ENCODE results near the gene HP1BP3. TPM values are rescaled to one million over a fixed set of nuclear protein-coding genes. Genes with fewer than 3 reads are reported as not detected.

The HP1BP3 gene
- total RNA-seq, 1 experiment from 2014 or later, result 251 TPM

DNA sequence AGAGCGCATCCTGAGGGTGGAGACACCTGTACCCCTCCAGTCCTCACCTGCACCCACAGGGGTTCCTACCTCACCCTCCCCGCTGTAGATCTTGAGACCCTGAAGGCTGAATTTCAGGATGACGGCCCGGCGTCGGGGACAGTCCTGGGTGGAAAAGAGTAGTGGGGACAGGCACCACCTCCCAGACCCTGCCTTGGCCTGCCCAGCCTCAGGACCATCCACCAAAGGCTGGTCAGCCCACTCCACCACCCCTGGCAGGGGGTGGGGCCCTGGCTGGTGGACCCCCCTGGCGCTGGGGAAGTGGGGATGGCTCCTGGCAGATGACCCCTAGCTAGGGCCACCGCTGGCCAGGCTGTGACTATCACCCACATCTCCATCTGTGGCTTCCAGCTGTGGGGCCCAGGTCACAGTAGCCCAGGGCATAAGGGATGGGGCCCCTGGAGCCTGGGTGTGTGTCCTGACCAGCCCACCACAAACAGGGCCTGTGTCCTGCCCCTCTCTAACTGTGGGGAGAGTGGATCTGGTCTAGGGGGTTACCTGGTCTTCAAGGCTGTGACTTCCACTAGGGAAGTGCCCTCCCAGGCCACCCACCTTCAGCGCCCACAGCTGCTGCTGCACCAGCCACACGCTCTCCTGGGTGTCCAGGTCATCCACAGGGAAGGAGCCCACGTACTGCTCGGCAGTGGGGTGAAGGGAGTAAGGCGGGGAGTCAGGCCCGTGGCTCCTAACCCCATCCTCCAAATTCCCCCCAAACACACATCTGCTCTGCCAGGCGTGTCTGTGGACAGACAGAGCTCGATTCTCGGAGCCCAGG lies 60.0 kb downstream of the HP1BP3 start:
- no TSS peak for BruUV-seq (replicated peaks)
- intact Hi-C loops (cut with micrococcal nuclease; ENCODE audit: unreplicated experiment), result no loop called here
- Histone ChIP-seq H3K27me3 (ENCODE audit: insufficient read depth, low read depth) (no peaks in the 10 kb centered on the region), H3K27ac (no peak overlapping the region), H3K4me2 (no peak overlapping the region), H3K9me3 (ENCODE audit: insufficient read depth, low read depth) (no peaks in the 10 kb centered on the region), H3K4me3 (no peak overlapping the region), H3K4me1 (replicated peaks; ENCODE audit: insufficient read depth) (no peaks in the 10 kb centered on the region), H3K36me3 (ENCODE audit: low read depth) (no peaks in the 10 kb centered on the region), H3K79me2 (ENCODE audit: low read depth) (no peaks in the 10 kb centered on the region), H3F3A (ENCODE audit: insufficient read depth, low read depth) (no peaks in the 10 kb centered on the region; the same call in 1 of the 2 replicates), H3K9me2 (ENCODE audit: insufficient read depth) (no peaks in the 10 kb centered on the region), H4K20me1 (ENCODE audit: insufficient read depth) (no peaks in the 10 kb centered on the region), H2AFZ (no peak overlapping the region)
- POLR2A ChIA-PET (ENCODE audit: unreplicated experiment), result no interaction called here
- TF ChIP-seq CTCF (conservative IDR thresholded peaks at IDR 0.05) (no peak), EZH2 (IDR thresholded peaks at IDR 0.05; ENCODE audit: low read depth) (no peak)
- CTCF ChIA-PET, result no interaction called here
- DNase-seq, result no peak

- H3K9me3 ChIP-seq (ENCODE audit: insufficient read depth, low read depth), result no peaks in the 10 kb centered on the region
- no peak overlapping the region for H3K27ac ChIP-seq
- DNase-seq, result no peak
- H4K20me1 ChIP-seq (ENCODE audit: insufficient read depth), result no peaks in the 10 kb centered on the region
- H3K9me2 ChIP-seq (ENCODE audit: insufficient read depth), result no peaks in the 10 kb centered on the region
- no peaks in the 10 kb centered on the region for H3K36me3 ChIP-seq (ENCODE audit: low read depth)
- BruUV-seq (replicated peaks), result no TSS peak
- POLR2A ChIA-PET (ENCODE audit: unreplicated experiment), result no interaction called here
- no peaks in the 10 kb centered on the region for H3K4me1 ChIP-seq (replicated peaks; ENCODE audit: insufficient read depth)
- TF ChIP-seq CTCF (conservative IDR thresholded peaks at IDR 0.05) (no peak), EZH2 (IDR thresholded peaks at IDR 0.05; ENCODE audit: low read depth) (no peak)
- H3K79me2 ChIP-seq (ENCODE audit: low read depth), result no peaks in the 10 kb centered on the region
- CTCF ChIA-PET, result no interaction called here
- H3F3A ChIP-seq (ENCODE audit: insufficient read depth, low read depth), result no peaks in the 10 kb centered on the region; the same call in 1 of the 2 replicates
- no peak overlapping the region for H3K4me3 ChIP-seq
- no peak overlapping the region for H3K4me2 ChIP-seq
- intact Hi-C loops (cut with micrococcal nuclease; ENCODE audit: unreplicated experiment), result no loop called here
- H3K27me3 ChIP-seq (ENCODE audit: insufficient read depth, low read depth), result no peaks in the 10 kb centered on the region
- H2AFZ ChIP-seq, result no peak overlapping the region
These were observed 60.8 kb downstream of the HP1BP3 start for GRCh38 chr1:20726118-20726911.

DNA sequence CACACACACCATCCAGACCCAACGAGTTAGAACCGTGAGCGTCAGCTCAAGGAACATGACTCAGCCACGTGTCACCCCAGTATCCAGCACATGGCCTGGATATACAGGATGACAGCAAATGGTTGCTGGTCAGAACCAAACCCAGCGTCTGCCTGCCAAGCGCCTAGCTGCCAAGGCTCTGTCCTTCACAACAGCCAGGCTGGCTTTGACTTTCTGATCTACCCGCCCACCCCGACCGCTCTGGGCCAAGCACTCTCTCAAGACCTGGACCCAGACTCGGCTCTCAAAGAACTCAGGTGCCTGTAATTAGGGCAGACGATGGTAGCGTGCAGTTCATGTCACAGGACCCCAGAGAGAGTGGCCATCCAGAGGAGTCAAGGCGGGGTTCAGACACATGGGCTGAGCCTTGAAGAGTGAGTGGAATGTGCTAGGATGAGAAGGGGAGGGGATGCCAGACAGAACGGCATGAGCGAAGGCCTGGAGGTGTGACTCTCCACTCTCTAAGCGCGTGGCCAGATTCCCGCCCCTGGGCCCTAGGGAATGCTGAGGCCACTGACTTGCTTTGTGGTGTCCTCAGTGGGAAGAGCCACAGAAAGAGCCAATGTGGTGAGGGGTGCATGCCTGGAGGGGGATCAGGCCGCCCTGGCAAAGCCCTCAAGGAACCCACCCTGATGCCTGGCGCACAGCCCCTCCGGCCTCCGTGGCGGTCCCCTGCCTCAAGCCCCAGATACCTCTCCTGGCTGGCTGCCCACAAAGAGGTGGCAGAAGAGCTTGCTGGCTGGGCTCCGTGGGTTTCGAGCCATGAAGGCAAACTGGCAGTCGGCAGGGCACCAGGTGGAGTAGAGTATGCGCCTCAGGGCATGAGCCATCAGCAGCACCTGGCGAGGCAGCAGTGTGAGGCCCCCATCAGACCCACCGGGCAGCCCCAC lies 61.7 kb downstream of the HP1BP3 start:
- Histone ChIP-seq H3K9me2 (ENCODE audit: insufficient read depth) (no peaks in the 10 kb centered on the region), H3K27me3 (ENCODE audit: insufficient read depth, low read depth) (no peaks in the 10 kb centered on the region), H3F3A (ENCODE audit: insufficient read depth, low read depth) (no peaks in the 10 kb centered on the region; the same call in 1 of the 2 replicates), H3K79me2 (ENCODE audit: low read depth) (no peaks in the 10 kb centered on the region), H3K4me3 (no peak overlapping the region), H3K36me3 (ENCODE audit: low read depth) (no peaks in the 10 kb centered on the region), H3K27ac (no peak overlapping the region), H4K20me1 (ENCODE audit: insufficient read depth) (no peaks in the 10 kb centered on the region), H3K4me1 (replicated peaks; ENCODE audit: insufficient read depth) (no peaks in the 10 kb centered on the region), H2AFZ (no peak overlapping the region), H3K4me2 (no peak overlapping the region), H3K9me3 (ENCODE audit: insufficient read depth, low read depth) (no peaks in the 10 kb centered on the region)
- no peak for DNase-seq
- CTCF ChIA-PET, result no interaction called here
- BruUV-seq (replicated peaks), result no TSS peak
- POLR2A ChIA-PET (ENCODE audit: unreplicated experiment), result no interaction called here
- intact Hi-C loops (cut with micrococcal nuclease; ENCODE audit: unreplicated experiment), result no loop called here
- TF ChIP-seq EZH2 (IDR thresholded peaks at IDR 0.05; ENCODE audit: low read depth) (no peak), CTCF (conservative IDR thresholded peaks at IDR 0.05) (no peak)

Measured in PC-9 (cell line).